Esophagus muscularis mucosa (tissue), 4 donors: ENCODE data around the gene CDC42EP4.
"Not testable (repeated sequence)": the region's sequence is repeated elsewhere in the genome, so short reads cannot be mapped to it uniquely, and the experiment has no call there.

Experiments used
- CTCF ChIP-seq, 3 experiments: fragments of 200-600 bp in 2 of 3; fragments of 450-650 bp in 1 of 3; sonication (generic) in 2 of 3; IDR thresholded peaks; one replicate each; pipeline ENCODE4 v1.5.1; 2017 to 2019; ENCODE audit warnings: antibody characterized with exemption in 3 of 3, mild to moderate bottlenecking in 2 of 3, moderate library complexity in 1 of 3
- EP300 ChIP-seq: sonication (generic); formaldehyde crosslinking; IDR thresholded peaks from one replicate; pipeline ENCODE4 v1.6.1; 2017; ENCODE audit warnings: antibody characterized with exemption
- POLR2A ChIP-seq: fragments of 450-650 bp; IDR thresholded peaks from one replicate; pipeline ENCODE4 v1.6.1; 2017; ENCODE audit warnings: antibody characterized with exemption, moderate library complexity, mild to moderate bottlenecking, low read depth
- POLR2AphosphoS5 ChIP-seq, 2 donors: sonication (generic); formaldehyde crosslinking; IDR thresholded peaks; one replicate each; pipeline ENCODE4 v1.6.1; 2017; ENCODE audit warnings: antibody characterized with exemption in 2 of 2

- not testable (repeated sequence) for TF ChIP-seq EP300; CTCF (IDR thresholded peaks at IDR 0.05); POLR2AphosphoS5 (IDR thresholded peaks at IDR 0.05); POLR2A
These were observed 47.4 kb downstream of the CDC42EP4 start for GRCh38 chr17:73264448-73264847.
